GM18858 (cell line): ENCODE data around the gene PKD1L1.

Experiments
- ATAC-seq: cut with Tn5 transposase; IDR thresholded peaks from one replicate; pipeline ENCODE4 v1.9.1; 2021; ENCODE audit not compliant: unreplicated experiment

PKD1L1 gene

GRCh38 chr7:47906883-47907282 is 41.4 kb downstream of the PKD1L1 start:
- ATAC-seq: no peak

GRCh38 chr7:47905076-47905920 is 43.0 kb downstream of the PKD1L1 start:
- no peak for ATAC-seq

GRCh38 chr7:47902013-47902412 is 46.3 kb downstream of the PKD1L1 start:
- ATAC-seq: no peak

GRCh38 chr7:47901542-47901941 is 46.7 kb downstream of the PKD1L1 start:
- no peak for ATAC-seq

GRCh38 chr7:47897831-47898230 is 50.4 kb downstream of the PKD1L1 start:
- ATAC-seq: no peak

GRCh38 chr7:47896809-47897423 is 51.4 kb downstream of the PKD1L1 start:
- no peak for ATAC-seq

GRCh38 chr7:47895026-47895425 is 53.2 kb downstream of the PKD1L1 start:
- ATAC-seq: no peak

GRCh38 chr7:47893721-47894365 is 54.4 kb downstream of the PKD1L1 start:
- no peak for ATAC-seq

- no peak for ATAC-seq
Measured at GRCh38 chr7:47893238-47893637, 55.0 kb downstream of the PKD1L1 start.

- no peak for ATAC-seq
Measured at GRCh38 chr7:47890606-47891005, 57.7 kb downstream of the PKD1L1 start.

GRCh38 chr7:47890125-47890524 is 58.1 kb downstream of the PKD1L1 start:
- no peak for ATAC-seq

GRCh38 chr7:47889723-47890122 is 58.5 kb downstream of the PKD1L1 start:
- ATAC-seq: no peak

- ATAC-seq: no peak
Measured at GRCh38 chr7:47888371-47889265, 59.6 kb downstream of the PKD1L1 start.

GRCh38 chr7:47887016-47887640 is 61.1 kb downstream of the PKD1L1 start:
- ATAC-seq: no peak

- ATAC-seq: no peak
Measured at GRCh38 chr7:47885987-47886811, 62.1 kb downstream of the PKD1L1 start.

GRCh38 chr7:47885309-47885986 is 62.8 kb downstream of the PKD1L1 start:
- no peak for ATAC-seq

- ATAC-seq: no peak
Measured at GRCh38 chr7:47884675-47885074, 63.6 kb downstream of the PKD1L1 start.

GRCh38 chr7:47882635-47883034 is 65.6 kb downstream of the PKD1L1 start:
- no peak for ATAC-seq

GRCh38 chr7:47881256-47881655 is 67.0 kb downstream of the PKD1L1 start:
- no peak for ATAC-seq
